Stimulated activated CD8-positive, alpha-beta memory T cell treated with anti-CD3 and anti-CD28 coated beads, Interleukin-12 subunit alpha, Interleukin-12 subunit beta, amount 100 ng/mL, for 4 hours (primary cell): ENCODE data around the gene SNX1.
"Not testable (repeated sequence)": the region's sequence is repeated elsewhere in the genome, so short reads cannot be mapped to it uniquely, and the experiment has no call there.

Experiments
- DNase-seq: peaks from one replicate; pipeline ENCODE4 v3.0.0-alpha.2; 2020; ENCODE audit warnings: low read depth

The SNX1 gene

GRCh38 chr15:64117759-64118487 lies 22.1 kb downstream of the SNX1 start:
- no peak for DNase-seq

GRCh38 chr15:64120322-64120721 lies 24.5 kb downstream of the SNX1 start:
- DNase-seq, result not testable (repeated sequence)

- DNase-seq, result no peak
Observed at GRCh38 chr15:64121614-64122013, 25.8 kb downstream of the SNX1 start.

- DNase-seq, result no peak
Observed at GRCh38 chr15:64122444-64122843, 26.7 kb downstream of the SNX1 start.

GRCh38 chr15:64122936-64123351 lies 27.2 kb downstream of the SNX1 start:
- no peak for DNase-seq

DNA sequence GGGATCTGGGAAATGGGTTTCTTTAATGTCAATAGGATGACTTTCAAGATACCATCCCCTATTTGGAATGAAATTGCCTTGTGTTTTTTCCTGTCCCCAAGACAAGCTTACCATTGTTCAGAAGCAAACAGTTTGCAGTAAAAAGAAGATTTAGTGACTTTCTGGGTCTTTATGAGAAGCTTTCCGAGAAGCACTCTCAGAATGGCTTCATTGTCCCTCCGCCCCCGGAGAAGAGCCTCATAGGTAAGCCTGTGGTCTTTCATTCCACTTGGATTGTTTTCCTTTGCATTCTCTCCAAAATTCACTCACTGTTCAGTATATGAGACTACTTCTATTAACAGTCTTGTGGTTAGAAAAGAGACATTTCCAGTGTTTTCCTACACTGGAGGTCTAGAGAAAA lies 30.2 kb downstream of the SNX1 start:
- DNase-seq, result no peak

DNA sequence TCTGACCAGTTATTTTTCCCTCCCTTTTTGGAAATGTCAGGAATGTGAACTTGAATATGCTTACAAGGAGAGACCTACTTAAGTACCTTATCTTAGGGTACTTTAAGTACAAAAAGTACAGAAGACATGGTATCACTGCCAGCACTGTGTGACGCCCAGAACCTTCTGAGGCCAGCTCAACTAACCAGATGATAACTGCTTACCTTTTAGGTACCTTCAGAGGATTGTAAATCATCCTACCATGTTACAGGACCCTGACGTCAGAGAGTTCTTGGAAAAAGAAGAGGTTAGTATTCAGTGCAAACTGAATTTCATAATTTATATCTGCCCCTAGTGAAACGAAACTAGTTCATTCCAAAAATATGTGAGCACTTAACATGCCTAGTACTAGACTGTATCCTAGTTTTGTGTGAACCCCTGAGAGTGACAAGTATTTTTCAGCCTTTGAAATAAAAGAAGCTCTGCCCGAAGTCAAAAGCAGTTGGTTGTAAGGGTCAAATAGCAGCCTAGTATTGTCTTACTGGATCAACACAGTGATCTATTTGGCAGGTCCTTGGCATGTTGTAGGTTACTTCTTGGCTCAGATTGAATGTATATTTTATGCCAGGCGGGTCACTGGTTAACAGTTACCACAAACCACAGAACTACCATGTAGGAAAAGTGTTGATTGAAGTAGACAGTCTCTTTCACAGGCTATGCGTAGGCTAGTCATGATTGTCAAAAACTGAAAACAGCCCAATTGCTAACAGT lies 31.9 kb downstream of the SNX1 start:
- no peak for DNase-seq

DNA sequence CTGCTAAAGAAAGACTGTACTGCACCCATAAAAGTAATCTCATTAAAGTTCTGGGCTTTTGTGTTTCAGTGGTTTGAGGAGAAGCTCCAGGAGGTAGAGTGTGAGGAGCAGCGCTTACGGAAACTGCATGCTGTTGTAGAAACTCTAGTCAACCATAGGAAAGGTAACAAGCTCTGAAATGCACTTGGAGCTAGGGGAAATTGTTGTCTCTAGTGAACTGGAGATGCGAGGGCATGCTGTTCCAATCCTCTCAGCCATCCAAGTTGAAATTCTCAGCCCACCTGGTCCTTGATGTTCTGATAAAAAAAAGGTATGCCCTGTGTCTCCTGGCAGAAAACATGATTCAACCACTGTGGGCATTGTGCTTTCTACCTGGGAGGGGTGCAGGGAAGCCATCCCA lies 34.4 kb downstream of the SNX1 start:
- no peak for DNase-seq

- DNase-seq, result no peak
Observed at GRCh38 chr15:64131547-64131946, 35.8 kb downstream of the SNX1 start.

- no peak for DNase-seq
Observed at GRCh38 chr15:64132217-64132616, 36.4 kb downstream of the SNX1 start.

DNA sequence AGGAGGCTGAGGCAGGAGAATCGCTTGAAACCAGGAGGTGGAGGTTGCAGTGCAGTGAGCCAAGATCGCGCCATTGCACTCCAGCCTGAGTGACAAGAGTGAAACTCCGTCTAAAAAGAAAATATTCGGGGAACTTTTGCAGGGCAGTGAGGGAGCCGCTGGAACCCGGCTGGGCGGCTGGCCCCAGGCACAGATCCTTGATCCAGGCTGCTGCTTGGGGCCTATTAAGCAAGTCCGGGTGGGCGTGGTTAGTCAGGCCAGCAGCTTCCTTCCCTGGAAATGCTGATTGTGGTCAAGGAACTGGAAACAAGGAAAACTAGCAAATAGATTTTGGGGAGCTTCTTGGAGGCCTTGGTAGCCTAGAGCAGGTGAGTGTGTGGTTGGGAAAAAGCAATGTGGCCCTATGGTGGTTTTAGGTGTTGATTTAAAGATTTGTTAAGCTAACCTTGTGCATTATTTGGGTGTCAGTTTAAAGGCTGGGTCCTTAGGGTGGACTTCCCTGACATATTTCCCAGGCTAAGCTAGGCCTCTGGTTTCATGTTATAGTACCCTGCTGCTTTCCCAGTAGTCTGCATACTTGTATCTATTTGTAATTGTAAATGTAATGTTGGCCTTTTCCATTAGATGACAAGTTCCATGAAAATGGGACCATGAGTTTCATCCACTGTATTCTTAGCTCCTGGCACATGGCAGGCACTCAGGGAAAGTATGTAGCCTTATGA lies 38.0 kb downstream of the SNX1 start:
- no peak for DNase-seq

- no peak for DNase-seq
Observed at GRCh38 chr15:64134345-64134829, 38.6 kb downstream of the SNX1 start.

- no peak for DNase-seq
Observed at GRCh38 chr15:64136347-64136746, 40.6 kb downstream of the SNX1 start.

DNA sequence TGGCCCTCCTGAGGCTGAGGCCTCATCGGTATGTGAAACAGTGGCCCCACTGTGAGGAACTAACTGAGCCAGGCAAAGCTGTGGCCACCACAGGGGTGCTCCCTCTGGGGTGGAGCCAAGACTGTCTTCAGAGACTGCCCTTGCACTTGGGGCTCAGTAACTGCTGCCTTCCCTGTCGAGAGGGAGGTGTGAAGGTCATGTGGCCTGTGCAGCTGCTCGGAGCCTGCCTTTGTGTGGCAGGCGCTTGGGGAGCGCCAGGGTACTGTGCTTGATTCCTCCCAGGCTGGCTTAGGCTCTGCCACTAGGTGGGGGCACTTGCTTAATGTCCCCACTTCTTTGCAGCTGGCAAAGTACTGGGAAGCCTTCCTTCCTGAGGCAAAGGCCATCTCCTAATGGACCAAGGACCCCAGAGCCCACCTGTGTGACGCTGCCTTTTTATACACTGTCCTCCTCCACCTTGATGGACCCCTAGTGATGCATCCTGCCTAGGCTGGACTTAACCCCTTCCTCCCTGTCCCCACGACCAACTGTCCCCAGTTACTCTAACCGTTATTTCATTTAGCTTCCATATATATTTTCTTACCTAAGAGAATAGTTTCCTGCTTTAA lies 41.5 kb downstream of the SNX1 start:
- DNase-seq, result no peak

DNA sequence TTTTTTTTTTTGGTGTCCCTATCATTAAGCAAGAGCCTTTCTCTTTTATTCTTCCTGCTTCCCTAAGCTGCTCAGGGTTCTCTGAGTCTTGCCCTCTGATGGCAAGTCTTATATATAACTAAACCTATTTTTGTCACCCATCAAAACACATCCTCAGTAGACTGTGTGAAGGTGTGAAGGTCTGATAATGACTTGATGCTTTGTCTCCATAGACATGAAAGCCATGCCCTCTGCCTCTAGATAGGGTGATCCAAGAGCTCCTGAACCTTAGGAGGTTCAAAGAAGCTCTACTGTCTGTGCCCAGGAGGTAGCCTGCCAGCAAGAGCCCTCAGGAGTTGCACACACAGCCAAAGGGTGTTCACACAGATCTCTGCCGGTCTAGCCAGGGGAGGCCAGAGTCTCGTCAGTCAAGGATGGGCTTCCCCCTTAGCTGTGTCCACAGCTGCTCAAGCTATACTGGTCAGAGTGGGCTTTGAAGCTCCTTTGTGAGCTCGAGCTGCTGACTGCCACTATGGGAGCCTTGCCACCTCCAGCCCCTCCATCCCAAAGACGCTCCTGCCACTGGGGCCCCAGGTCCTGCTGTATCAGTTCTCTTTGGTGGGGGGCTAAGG lies 42.7 kb downstream of the SNX1 start:
- no peak for DNase-seq

- DNase-seq, result no peak
Observed at GRCh38 chr15:64141798-64142512, 46.2 kb downstream of the SNX1 start.

- DNase-seq, result no peak
Observed at GRCh38 chr15:64143276-64143675, 47.5 kb downstream of the SNX1 start.

DNA sequence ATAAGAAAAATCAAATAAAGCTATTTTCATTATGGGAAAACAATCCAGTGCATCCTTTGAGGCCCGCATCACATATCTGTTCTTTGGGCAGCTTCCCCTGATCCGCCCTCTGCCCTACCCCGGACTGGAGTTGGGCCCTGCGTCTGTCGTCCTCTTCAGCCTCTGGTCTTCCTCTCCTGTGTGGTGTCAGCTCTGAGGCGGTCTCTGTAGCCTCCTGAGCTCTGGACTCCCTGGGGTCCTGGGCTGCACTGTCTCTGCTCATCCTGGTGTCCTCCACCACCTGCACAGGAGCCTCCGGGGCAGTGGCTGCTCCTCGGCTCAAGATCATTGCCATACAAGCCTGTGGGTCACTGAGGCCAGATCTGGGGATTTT lies 48.4 kb downstream of the SNX1 start:
- DNase-seq, result no peak

- no peak for DNase-seq
Observed at GRCh38 chr15:64144565-64145281, 48.9 kb downstream of the SNX1 start.

GRCh38 chr15:64146041-64146440 lies 50.3 kb downstream of the SNX1 start:
- DNase-seq, result no peak

DNA sequence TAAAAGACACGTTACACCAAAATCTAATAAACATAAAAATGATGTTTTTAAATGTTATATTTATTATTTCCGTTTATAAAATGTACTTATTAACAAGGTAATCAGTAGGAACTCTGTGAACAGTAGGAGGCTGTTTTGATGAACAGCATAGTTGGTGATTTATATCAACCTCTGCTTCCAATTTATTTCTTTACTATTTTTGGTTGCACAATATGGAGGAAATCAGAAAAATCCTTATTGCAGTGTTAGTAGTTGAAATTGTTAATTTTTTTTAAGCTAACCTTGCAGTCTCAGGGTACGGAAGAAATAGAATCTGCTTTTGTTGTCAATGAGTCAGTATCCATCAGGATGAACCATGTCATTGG lies 50.7 kb downstream of the SNX1 start:
- no peak for DNase-seq
